ENCODE results near the gene CCDC33.

The CCDC33 gene

GRCh38 chr15:74381481-74381880 is 145.4 kb downstream of the CCDC33 start:
- TF ChIP-seq, protein P1, sequence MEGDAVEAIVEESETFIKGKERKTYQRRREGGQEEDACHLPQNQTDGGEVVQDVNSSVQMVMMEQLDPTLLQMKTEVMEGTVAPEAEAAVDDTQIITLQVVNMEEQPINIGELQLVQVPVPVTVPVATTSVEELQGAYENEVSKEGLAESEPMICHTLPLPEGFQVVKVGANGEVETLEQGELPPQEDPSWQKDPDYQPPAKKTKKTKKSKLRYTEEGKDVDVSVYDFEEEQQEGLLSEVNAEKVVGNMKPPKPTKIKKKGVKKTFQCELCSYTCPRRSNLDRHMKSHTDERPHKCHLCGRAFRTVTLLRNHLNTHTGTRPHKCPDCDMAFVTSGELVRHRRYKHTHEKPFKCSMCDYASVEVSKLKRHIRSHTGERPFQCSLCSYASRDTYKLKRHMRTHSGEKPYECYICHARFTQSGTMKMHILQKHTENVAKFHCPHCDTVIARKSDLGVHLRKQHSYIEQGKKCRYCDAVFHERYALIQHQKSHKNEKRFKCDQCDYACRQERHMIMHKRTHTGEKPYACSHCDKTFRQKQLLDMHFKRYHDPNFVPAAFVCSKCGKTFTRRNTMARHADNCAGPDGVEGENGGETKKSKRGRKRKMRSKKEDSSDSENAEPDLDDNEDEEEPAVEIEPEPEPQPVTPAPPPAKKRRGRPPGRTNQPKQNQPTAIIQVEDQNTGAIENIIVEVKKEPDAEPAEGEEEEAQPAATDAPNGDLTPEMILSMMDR (IDR thresholded peaks at IDR 0.05; ENCODE audit: control insufficient read depth, insufficient read depth, low read depth, low read length, missing control alignments): no peak
- H3K4me3 ChIP-seq (ENCODE audit: control insufficient read depth, low read depth, low read length): no peak overlapping the region
- DNase-seq (ENCODE audit: low read depth): no peak

GRCh38 chr15:74382004-74382816 is 146.1 kb downstream of the CCDC33 start:
- no peak overlapping the region for H3K4me3 ChIP-seq (ENCODE audit: control insufficient read depth, low read depth, low read length)
- no peak for DNase-seq (ENCODE audit: low read depth)

GRCh38 chr15:74383286-74383685 is 147.2 kb downstream of the CCDC33 start:
- no peak for DNase-seq (ENCODE audit: low read depth)
- no peak overlapping the region for H3K4me3 ChIP-seq (ENCODE audit: control insufficient read depth, low read depth, low read length)
- TF ChIP-seq, protein P1 (IDR thresholded peaks at IDR 0.05; ENCODE audit: control insufficient read depth, insufficient read depth, low read depth, low read length, missing control alignments): no peak

More at GRCh38 chr15:74382004-74382816, 146.1 kb downstream of the CCDC33 start:
- TF ChIP-seq, protein P1 (IDR thresholded peaks at IDR 0.05; ENCODE audit: control insufficient read depth, insufficient read depth, low read depth, low read length, missing control alignments): peak; percentile 99

- no peak overlapping the region for H3K4me3 ChIP-seq (ENCODE audit: control insufficient read depth, low read depth, low read length)
- no peak for DNase-seq (ENCODE audit: low read depth)
- TF ChIP-seq, protein P1 (IDR thresholded peaks at IDR 0.05; ENCODE audit: control insufficient read depth, insufficient read depth, low read depth, low read length, missing control alignments): no peak
Measured at GRCh38 chr15:74383695-74384565, 147.8 kb downstream of the CCDC33 start.

DNA sequence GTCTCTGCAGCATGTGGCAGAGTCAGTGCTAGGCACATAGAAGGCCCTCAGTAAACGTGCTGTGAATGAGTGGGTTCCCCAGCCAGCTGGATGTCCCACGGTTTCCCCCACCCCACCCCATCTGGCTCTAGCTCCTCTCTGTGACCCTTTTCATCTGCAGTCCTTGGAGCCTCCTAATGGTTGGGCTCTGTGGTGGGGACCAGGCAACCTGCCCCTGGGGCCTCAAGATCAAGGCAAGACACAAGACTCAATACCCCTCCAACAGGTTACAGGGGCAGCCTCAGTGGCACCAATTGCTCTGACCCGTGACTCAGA is 148.4 kb downstream of the CCDC33 start:
- no peak for DNase-seq (ENCODE audit: low read depth)
- TF ChIP-seq, protein P1 (IDR thresholded peaks at IDR 0.05; ENCODE audit: control insufficient read depth, insufficient read depth, low read depth, low read length, missing control alignments): no peak
- no peak overlapping the region for H3K4me3 ChIP-seq (ENCODE audit: control insufficient read depth, low read depth, low read length)

DNA sequence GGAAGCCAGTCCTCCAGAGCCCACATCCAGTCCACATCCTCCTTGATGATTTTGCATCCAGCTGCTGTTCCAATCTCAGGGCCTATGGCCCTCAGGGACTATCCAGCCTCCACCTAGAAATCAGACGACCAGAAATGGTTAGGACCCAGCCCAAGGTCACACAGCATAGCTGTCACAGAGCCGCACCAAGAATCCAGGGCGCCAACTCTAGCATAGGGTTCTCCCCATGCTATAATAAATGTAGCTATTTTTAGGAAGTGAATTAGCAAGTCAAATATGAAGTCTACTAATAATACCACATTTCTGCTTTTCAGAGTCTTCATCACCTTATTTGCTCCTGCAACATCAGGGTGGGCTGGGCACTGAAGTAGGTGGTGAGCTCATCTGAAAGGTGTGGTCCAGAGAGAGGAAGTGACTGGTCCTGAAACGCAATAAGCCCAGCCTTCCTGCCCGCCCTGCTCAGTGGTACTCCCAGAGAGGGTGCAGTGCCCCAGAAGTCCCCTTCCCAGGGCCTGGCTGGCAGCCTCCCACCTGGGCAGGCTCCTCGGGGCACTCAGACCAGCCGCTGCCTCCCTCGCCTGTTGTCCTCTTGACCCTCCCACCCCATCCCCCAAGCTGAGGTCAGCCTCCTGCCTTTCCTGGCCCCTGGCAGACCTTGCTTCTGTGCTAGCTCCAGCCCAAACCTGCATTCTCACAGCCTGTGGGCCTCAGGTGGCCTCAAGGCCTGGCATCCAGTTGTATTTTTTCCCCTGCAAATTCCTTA is 148.9 kb downstream of the CCDC33 start:
- no peak overlapping the region for H3K4me3 ChIP-seq (ENCODE audit: control insufficient read depth, low read depth, low read length)
- TF ChIP-seq, protein P1 (IDR thresholded peaks at IDR 0.05; ENCODE audit: control insufficient read depth, insufficient read depth, low read depth, low read length, missing control alignments): no peak
- DNase-seq (ENCODE audit: low read depth): no peak
